Endothelial cell of umbilical vein (primary cell): ENCODE results near the gene EXOSC2. TPM values are rescaled to one million over a fixed set of nuclear protein-coding genes. Genes with fewer than 3 reads are reported as not detected.

Source experiments
- BruUV-seq: library from RNA; stranded (reverse); fragments of 400-500 nt; replicated peaks from 2 replicates; lab custom pipeline; 2021; lab: Mats Ljungman, UMichigan
- CTCF ChIA-PET: fragments of 300-600, 350-600 bp; sonication (Branson Sonifier 250); formaldehyde crosslinking; loops from one replicate; lab custom pipeline; 2021; ENCODE audit warnings: antibody characterized with exemption, inconsistent platforms; lab: Charles Lee
- POLR2A ChIA-PET: fragments of 300-600, 350-600 bp; sonication (Branson Sonifier 250); formaldehyde crosslinking; loops from one replicate; lab custom pipeline; 2021; ENCODE audit warnings: antibody characterized with exemption, inconsistent platforms; lab: Charles Lee
- DNase-seq: peaks from one replicate; pipeline ENCODE4 v3.0.0-alpha.2; 2011; ENCODE audit warnings: low read depth, low spot score
- FAIRE-seq: peaks from 2 replicates; lab custom pipeline; 2011; peaks lifted over from hg19 to GRCh38; lab: Jason Lieb, UNC
- H2AFZ ChIP-seq: 2 replicates; pipeline ENCODE4 v1.6.0; 2012; ENCODE audit warnings: low read depth, low read length, control low read depth, inconsistent platforms
- H3K27ac ChIP-seq: 2 replicates; pipeline ENCODE4 v1.5.1; 2011; ENCODE audit warnings: low read depth, mild to moderate bottlenecking, control low read depth, low read length, moderate library complexity; ENCODE audit not compliant: insufficient read depth
- H3K27me3 ChIP-seq, 2 experiments: 2 replicates each; pipeline versions ENCODE4 v1.6.0 to v1.6.1; 2011; ENCODE audit warnings: low read length in 2 of 2, mixed read lengths in 1 of 2; ENCODE audit not compliant: control insufficient read depth in 2 of 2, insufficient read depth in 2 of 2
- H3K36me3 ChIP-seq, 2 experiments: 2 replicates in 1 of 2; 3 replicates in 1 of 2; pipeline ENCODE4 v1.5.1; 2011; ENCODE audit warnings: low read length in 2 of 2, mild to moderate bottlenecking in 1 of 2, moderate library complexity in 1 of 2; ENCODE audit not compliant: control insufficient read depth in 2 of 2, insufficient read depth in 2 of 2; ENCODE audit errors: extremely low read depth in 1 of 2
- H3K4me1 ChIP-seq: 3 replicates; pipeline ENCODE4 v1.5.1; 2011; ENCODE audit warnings: mild to moderate bottlenecking, low read length; ENCODE audit not compliant: control insufficient read depth, insufficient read depth; ENCODE audit errors: extremely low read depth
- H3K4me2 ChIP-seq: 2 replicates; pipeline ENCODE4 v1.6.1; 2011; ENCODE audit warnings: low read length, control low read depth, mixed read lengths; ENCODE audit not compliant: insufficient read depth
- H3K4me3 ChIP-seq, 3 experiments: fragments of 200-600 bp in 1 of 3; sonication (generic), shearing (Covaris generic) in 1 of 3; replicated peaks in 1 of 3; 2 replicates each; pipeline ENCODE4 v1.5.1; 2011 to 2016; ENCODE audit warnings: control low read depth in 3 of 3, low read length in 3 of 3, mild to moderate bottlenecking in 2 of 3, inconsistent platforms in 1 of 3, low read depth in 1 of 3, moderate library complexity in 1 of 3; ENCODE audit not compliant: insufficient read depth in 1 of 3
- H3K79me2 ChIP-seq: 2 replicates; pipeline ENCODE4 v1.6.0; 2012; ENCODE audit warnings: low read length, inconsistent platforms; ENCODE audit not compliant: control insufficient read depth, insufficient read depth
- H3K9ac ChIP-seq: replicated peaks from 2 replicates; pipeline ENCODE3; 2011; ENCODE audit warnings: low read length, control low read depth; ENCODE audit not compliant: insufficient read depth; ENCODE audit errors: extremely low read depth
- H3K9me1 ChIP-seq: replicated peaks from 3 replicates; pipeline ENCODE4 v1.6.0; 2011; ENCODE audit warnings: mild to moderate bottlenecking, low read length; ENCODE audit not compliant: control insufficient read depth, insufficient read depth; ENCODE audit errors: extremely low read depth
- H3K9me3 ChIP-seq: replicated peaks from 2 replicates; pipeline ENCODE4 v1.5.1; 2012; ENCODE audit warnings: low read length, inconsistent platforms; ENCODE audit not compliant: control insufficient read depth, insufficient read depth
- H4K20me1 ChIP-seq: replicated peaks from 2 replicates; pipeline ENCODE3; 2011; ENCODE audit warnings: mild to moderate bottlenecking, low read length; ENCODE audit not compliant: control insufficient read depth, insufficient read depth; ENCODE audit errors: extremely low read depth
- CTCF ChIP-seq, 2 donors: IDR thresholded peaks; 1 replicate in 1 of 2; 2 replicates in 1 of 2; pipeline ENCODE4 v1.5.1; 2011; ENCODE audit warnings: low read length in 2 of 2, mild to moderate bottlenecking in 2 of 2, moderate library complexity in 2 of 2, control low read depth in 1 of 2, inconsistent platforms in 1 of 2, low read depth in 1 of 2; ENCODE audit not compliant: insufficient read depth in 1 of 2; ENCODE audit errors: extremely low read depth in 1 of 2
- EZH2 ChIP-seq: IDR thresholded peaks from 2 replicates; pipeline ENCODE4 v1.6.1; 2012; ENCODE audit warnings: borderline replicate concordance, low read depth, mild to moderate bottlenecking, moderate library complexity, low read length, inconsistent platforms; ENCODE audit not compliant: severe bottlenecking
- FOS ChIP-seq: IDR thresholded peaks from 2 replicates; pipeline ENCODE4 v1.6.1; 2011; ENCODE audit warnings: mild to moderate bottlenecking, low read length, moderate library complexity, borderline replicate concordance; ENCODE audit not compliant: insufficient read depth
- GATA2 ChIP-seq: IDR thresholded peaks from 2 replicates; pipeline ENCODE4 v1.7.0; 2011; ENCODE audit warnings: low read depth, mild to moderate bottlenecking, moderate library complexity, mixed read lengths, low read length; ENCODE audit not compliant: insufficient read length, insufficient read depth
- JUN ChIP-seq: IDR thresholded peaks from 2 replicates; pipeline ENCODE4 v1.6.1; 2011; ENCODE audit warnings: borderline replicate concordance, low read depth; ENCODE audit not compliant: insufficient read length, insufficient read depth
- MAX ChIP-seq: IDR thresholded peaks from 2 replicates; pipeline ENCODE4 v1.6.1; 2011; ENCODE audit not compliant: insufficient read depth, insufficient read length
- MYC ChIP-seq: IDR thresholded peaks from one replicate; pipeline ENCODE4 v1.6.1; 2011; ENCODE audit warnings: mild to moderate bottlenecking, low read depth, low read length
- POLR2A ChIP-seq: IDR thresholded peaks from 2 replicates; pipeline ENCODE4 v1.6.1; 2012; ENCODE audit warnings: low read depth, mild to moderate bottlenecking, control low read depth, low read length
- POLR2AphosphoS5 ChIP-seq: IDR thresholded peaks from 2 replicates; pipeline ENCODE4 v1.6.1; 2012; ENCODE audit warnings: low read depth, mild to moderate bottlenecking, control low read depth, low read length, moderate library complexity; ENCODE audit not compliant: insufficient read depth
- dilution Hi-C: fragments of 300-500 bp; cut with MboI; formaldehyde crosslinking; loops from one replicate; pipeline ENCODE4 v1.15.0; 2019; ENCODE audit warnings: low sequenced_read_pairs; ENCODE audit not compliant: extremely low pct_ligation_motif_present
- intact Hi-C: fragments of 100-400 bp; cut with micrococcal nuclease; formaldehyde crosslinking; loops from one replicate; pipeline ENCODE4 v1.10.0; 2022
- polyA plus RNA-seq, 4 experiments: library from polyadenylated mRNA; depleted of rRNA in 3 of 4; stranded (reverse) in 3 of 4; unstranded in 1 of 4; fragments of >200 nt; gene quantifications; 2 replicates each; pipeline versions ENCODE4 v1.2.1 to v1.2.3, GENCODE V29; 2011 to 2012; ENCODE audit warnings: missing spikeins in 1 of 4
- total RNA-seq: library from RNA; stranded (reverse); gene quantifications from 2 replicates; pipeline ENCODE4 v1.2.3, GENCODE V29; 2021

Gene EXOSC2
- total and polyA plus RNA-seq, 2 donors (not counting 3 experiments of a cell fraction or from before 2014, with no cell fraction given): 25.5 to 44.4 TPM

- peaks cover 47% of the 10 kb centered on the region for H3K79me2 ChIP-seq
- FAIRE-seq (no peak), DNase-seq (no peak)
- dilution Hi-C loops (no loop called here), intact Hi-C loops (no loop called here)
- no peak for TF ChIP-seq CTCF (IDR thresholded peaks at IDR 0.05; ENCODE audit: extremely low read depth in 1 of 2, insufficient read depth in 1 of 2, low read depth in 1 of 2, low read length in 2 of 2)
- TF ChIP-seq POLR2A: no peak
- no peak for TF ChIP-seq POLR2AphosphoS5
- no peak for TF ChIP-seq MYC
- TF ChIP-seq EZH2: no peak
- TF ChIP-seq MAX: no peak
- TF ChIP-seq GATA2: no peak
- no peak for TF ChIP-seq JUN
- no peak for TF ChIP-seq FOS
- no peaks in the 10 kb centered on the region for H3K36me3 ChIP-seq
- no peaks in the 10 kb centered on the region for H3K9me3 ChIP-seq
- ChIA-PET CTCF (no interaction called here), POLR2A (no interaction called here)
- H2AFZ ChIP-seq: no peak overlapping the region
- no peaks in the 10 kb centered on the region for H4K20me1 ChIP-seq
- no peak overlapping the region for H3K27ac ChIP-seq
- H3K9ac ChIP-seq: no peak overlapping the region
- H3K4me2 ChIP-seq: no peak overlapping the region
- BruUV-seq: no TSS peak
- no peaks in the 10 kb centered on the region for H3K9me1 ChIP-seq
- peaks cover 3% of the 10 kb centered on the region for H3K4me1 ChIP-seq
- H3K27me3 ChIP-seq: no peaks in the 10 kb centered on the region
- no peak overlapping the region for H3K4me3 ChIP-seq
Measured at GRCh38 chr9:130738281-130738680, 44.7 kb downstream of the EXOSC2 start.
